Ovary (tissue), 3 donors: Measurements from ENCODE around the gene SRL.

Source experiments
- POLR2A ChIP-seq: fragments of 450-650 bp; IDR thresholded peaks from one replicate; pipeline ENCODE4 v1.6.1; 2017; ENCODE audit warnings: antibody characterized with exemption, mild to moderate bottlenecking, moderate library complexity
- TF ChIP-seq, protein P1 (sequence below), 3 donors: fragments of 450-650 bp in 2 of 3; fragments of 200-600 bp in 1 of 3; IDR thresholded peaks; one replicate each; pipeline versions ENCODE4 v1.5.1 to v1.8.0; 2016 to 2022; ENCODE audit warnings: antibody characterized with exemption in 3 of 3, mild to moderate bottlenecking in 1 of 3
- donor health status: DM: no; HTN: no; CAD: no.

DNA sequence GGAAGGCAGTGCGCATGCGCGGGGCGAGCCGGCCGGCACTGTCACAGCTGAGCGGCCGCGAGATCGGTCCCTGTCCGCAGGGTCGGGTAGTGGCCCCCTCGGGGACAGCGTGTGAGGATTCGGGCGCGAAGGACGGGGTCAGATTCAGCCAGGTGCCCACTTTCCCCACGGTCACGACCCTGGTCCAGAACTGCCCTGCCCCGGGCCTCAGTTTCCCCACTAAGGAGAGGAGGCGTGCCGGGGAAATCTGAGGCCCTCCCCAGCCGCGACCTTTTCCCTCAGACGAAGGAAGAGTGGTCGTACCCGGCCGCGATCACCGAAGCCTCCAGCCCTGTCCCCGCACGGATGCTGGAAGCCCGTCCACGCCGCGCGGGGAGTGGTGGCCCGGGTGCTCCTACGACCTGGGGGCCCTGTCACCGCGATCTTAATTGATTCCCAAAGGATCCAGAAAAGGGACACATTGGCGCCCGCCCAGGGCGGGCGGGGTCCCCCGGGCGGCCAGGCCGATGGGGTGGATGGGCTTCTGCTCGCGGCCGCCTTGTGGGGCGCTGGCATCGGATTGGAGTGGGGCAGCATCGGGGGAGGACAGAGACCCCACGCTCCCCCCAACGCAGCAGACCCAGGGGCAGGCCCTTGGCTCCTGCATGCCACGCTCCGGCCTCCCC, 57.7 kb downstream of the SRL start:
- TF ChIP-seq, protein P1, sequence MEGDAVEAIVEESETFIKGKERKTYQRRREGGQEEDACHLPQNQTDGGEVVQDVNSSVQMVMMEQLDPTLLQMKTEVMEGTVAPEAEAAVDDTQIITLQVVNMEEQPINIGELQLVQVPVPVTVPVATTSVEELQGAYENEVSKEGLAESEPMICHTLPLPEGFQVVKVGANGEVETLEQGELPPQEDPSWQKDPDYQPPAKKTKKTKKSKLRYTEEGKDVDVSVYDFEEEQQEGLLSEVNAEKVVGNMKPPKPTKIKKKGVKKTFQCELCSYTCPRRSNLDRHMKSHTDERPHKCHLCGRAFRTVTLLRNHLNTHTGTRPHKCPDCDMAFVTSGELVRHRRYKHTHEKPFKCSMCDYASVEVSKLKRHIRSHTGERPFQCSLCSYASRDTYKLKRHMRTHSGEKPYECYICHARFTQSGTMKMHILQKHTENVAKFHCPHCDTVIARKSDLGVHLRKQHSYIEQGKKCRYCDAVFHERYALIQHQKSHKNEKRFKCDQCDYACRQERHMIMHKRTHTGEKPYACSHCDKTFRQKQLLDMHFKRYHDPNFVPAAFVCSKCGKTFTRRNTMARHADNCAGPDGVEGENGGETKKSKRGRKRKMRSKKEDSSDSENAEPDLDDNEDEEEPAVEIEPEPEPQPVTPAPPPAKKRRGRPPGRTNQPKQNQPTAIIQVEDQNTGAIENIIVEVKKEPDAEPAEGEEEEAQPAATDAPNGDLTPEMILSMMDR (IDR thresholded peaks at IDR 0.05): no peak
- no peak for TF ChIP-seq POLR2A
